Caki2 (cell line): ENCODE data around the gene BSN. TPM values are rescaled to one million over a fixed set of nuclear protein-coding genes. Genes with fewer than 3 reads are reported as not detected.

Experiments used
- DNase-seq: peaks from one replicate; pipeline ENCODE4 v3.0.0-alpha.2; 2015; ENCODE audit warnings: low read depth
- in situ Hi-C: cut with HindIII; loops from 2 replicates; pipeline ENCODE4 v1.10.0; 2016; ENCODE audit warnings: low sequenced_read_pairs, low pct_unique_long_range_greater_than_20kb, mixed read lengths
- total RNA-seq: library from RNA; depleted of rRNA; stranded (reverse); fragments of >200 nt; shearing (Covaris generic); gene quantifications from 2 replicates; pipeline ENCODE4 v1.2.3, GENCODE V29; 2014; ENCODE audit warnings: low replicate concordance

The BSN gene
- total RNA-seq, 1 experiment from 2014 or later = 0.03 TPM

DNA sequence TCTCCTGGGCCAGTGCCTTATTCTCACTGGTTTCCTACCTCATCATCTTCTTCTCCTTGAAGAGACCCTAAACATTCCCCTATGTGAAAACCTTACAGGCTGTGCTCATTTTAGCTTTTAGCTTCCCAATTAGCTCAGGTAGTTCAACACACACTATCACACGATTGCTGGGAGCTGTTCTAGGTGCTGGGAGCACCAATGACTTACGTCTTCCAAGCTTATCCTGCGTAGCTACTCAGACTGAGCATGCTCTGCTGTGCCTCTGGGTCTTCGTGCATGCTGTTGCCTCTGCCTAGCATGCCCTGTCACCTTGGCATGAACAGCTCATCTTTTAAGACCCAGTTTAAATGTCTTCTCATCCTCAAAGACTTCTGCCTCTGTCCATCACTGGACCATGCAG, 64.1 kb downstream of the BSN start:
- DNase-seq = no peak
- in situ Hi-C loops = no loop called here

- DNase-seq = no peak
- in situ Hi-C loops = no loop called here
These were observed 65.4 kb downstream of the BSN start for GRCh38 chr3:49619649-49620048.

DNA sequence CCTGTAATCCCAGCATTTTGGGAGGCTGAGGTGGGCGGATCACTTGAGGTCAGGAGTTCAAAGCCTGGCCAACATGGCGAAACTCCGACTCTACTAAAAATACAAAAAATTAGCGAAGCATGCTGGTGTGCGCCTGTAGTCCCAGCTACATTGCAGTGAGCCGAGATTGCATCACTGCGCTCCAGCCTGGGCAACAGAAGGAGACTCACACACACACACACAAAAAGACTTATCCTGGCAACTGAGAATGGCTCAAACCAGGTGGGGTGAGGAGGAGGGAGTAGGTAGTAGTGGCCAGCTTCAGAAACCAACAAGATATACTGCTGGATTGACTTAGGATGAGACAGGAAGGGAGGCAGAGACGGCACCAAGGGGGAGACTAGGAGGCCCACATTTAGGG, 66.5 kb downstream of the BSN start:
- in situ Hi-C loops = no loop called here

DNA sequence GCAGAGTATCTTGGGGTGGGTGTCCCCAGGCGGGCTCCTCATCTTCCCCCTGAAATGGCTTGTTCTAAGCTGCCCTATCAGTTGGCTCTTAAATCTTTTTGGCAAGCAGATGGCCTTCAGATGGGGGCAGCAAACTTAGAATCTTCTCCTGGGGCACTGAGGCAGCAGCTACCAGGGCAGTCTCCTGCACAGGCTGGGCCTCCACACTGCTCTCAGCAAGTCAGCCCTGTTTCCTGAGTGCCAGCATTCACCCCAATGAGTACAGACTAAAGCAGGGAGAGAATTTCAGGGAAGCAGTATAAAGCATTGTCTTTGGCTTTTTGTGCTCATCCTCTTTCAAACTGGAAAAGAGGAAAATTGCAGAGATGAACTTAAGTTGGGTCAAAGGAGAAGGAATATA, 68.8 kb downstream of the BSN start:
- no peak for DNase-seq
- in situ Hi-C loops = no loop called here

More for the DNA sequence above, 66.5 kb downstream of the BSN start:
- no peak for DNase-seq

DNA sequence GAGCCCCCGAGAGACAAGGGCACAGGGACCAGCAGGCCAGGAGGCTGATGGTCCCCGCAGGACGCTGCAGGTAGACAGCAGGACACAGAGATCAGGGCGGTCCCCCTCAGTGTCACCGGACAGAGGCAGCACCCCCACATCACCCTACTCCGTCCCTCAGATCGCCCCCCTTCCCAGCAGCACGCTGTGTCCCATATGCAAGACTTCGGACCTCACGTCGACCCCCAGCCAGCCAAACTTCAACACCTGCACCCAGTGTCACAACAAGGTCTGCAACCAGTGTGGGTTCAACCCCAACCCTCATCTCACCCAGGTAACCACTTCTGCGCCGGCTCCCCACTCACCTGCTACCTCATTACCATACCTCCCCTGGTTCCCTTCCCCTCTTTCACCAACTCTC, 70.8 kb downstream of the BSN start:
- in situ Hi-C loops = no loop called here
- DNase-seq = no peak

- in situ Hi-C loops = no loop called here
- no peak for DNase-seq
These were observed 71.9 kb downstream of the BSN start for GRCh38 chr3:49626101-49626581.

GRCh38 chr3:49626796-49627195, 72.5 kb downstream of the BSN start:
- in situ Hi-C loops = no loop called here
- no peak for DNase-seq

- no peak for DNase-seq
- in situ Hi-C loops = no loop called here
These were observed 73.4 kb downstream of the BSN start for GRCh38 chr3:49627634-49628033.

DNA sequence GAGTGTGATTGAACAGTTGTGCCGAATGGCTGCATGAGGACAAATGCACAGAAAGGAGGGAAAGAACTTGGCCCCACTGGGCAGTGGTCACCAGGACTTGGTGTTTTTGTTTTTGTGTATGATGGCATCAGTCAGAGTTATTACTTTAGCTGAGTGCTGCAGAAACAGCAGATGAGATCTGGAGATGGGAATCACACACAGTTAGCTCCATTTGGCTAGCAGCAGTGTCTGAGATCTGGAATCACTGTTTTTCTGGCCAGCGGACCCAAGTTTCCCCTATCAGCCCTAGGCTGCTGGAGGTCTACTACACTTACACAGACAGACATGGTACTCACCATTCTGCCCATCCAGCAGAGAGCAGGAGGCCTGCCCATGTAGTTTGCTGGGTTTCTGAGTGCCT, 74.0 kb downstream of the BSN start:
- in situ Hi-C loops = no loop called here
- DNase-seq = no peak

GRCh38 chr3:49629451-49629850, 75.2 kb downstream of the BSN start:
- in situ Hi-C loops = no loop called here
- DNase-seq = no peak

- DNase-seq = no peak
- in situ Hi-C loops = no loop called here
These were observed 75.6 kb downstream of the BSN start for GRCh38 chr3:49629866-49630265.

DNA sequence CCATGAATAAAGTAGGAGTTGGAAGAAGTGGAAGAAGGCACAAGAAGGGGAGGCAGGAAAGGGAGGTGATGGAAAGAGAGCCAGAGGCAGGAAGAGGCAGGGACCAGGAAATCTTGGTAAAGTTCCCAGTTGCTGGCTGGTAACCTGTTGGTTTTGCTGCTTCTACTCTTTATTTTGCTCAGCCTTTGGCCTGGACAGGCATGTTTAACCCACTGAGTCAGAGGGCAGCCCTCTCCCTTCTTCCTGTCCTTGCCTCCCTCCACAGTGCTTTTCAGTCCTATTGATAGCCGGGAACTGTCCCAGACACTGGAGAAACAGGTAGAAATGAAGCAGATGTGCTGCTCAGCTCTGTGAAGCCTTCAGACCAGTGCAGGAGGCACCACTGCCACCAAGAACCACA, 76.5 kb downstream of the BSN start:
- no peak for DNase-seq
- in situ Hi-C loops = no loop called here

GRCh38 chr3:49634736-49635135, 80.5 kb downstream of the BSN start:
- DNase-seq = no peak
- in situ Hi-C loops = no loop called here

GRCh38 chr3:49636883-49637609, 82.8 kb downstream of the BSN start:
- in situ Hi-C loops = no loop called here
- no peak for DNase-seq

GRCh38 chr3:49638445-49638844, 84.2 kb downstream of the BSN start:
- in situ Hi-C loops = no loop called here
- peak; percentile 15 for DNase-seq

- no peak for DNase-seq
- in situ Hi-C loops = no loop called here
These were observed 85.3 kb downstream of the BSN start for GRCh38 chr3:49639551-49639950.

DNA sequence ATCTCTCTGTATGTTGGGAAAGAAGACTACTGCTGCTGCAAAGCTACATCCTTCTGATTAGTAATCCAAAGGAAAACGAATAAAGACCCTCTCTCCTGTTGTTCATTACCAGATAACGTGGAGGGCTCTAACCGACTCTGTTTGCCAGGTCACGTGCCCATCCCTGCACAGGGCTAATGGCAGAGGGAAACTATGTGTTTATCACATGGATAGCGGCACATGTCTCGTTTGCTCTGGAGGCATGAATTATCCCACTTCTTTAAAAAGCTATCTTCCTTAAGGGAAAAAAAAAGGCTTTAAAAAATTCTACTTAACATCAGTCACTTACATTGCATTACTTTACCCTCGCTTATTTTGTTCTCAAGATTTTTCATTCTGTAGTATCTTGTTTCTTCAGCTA, 87.0 kb downstream of the BSN start:
- in situ Hi-C loops = no loop called here
- no peak for DNase-seq

DNA sequence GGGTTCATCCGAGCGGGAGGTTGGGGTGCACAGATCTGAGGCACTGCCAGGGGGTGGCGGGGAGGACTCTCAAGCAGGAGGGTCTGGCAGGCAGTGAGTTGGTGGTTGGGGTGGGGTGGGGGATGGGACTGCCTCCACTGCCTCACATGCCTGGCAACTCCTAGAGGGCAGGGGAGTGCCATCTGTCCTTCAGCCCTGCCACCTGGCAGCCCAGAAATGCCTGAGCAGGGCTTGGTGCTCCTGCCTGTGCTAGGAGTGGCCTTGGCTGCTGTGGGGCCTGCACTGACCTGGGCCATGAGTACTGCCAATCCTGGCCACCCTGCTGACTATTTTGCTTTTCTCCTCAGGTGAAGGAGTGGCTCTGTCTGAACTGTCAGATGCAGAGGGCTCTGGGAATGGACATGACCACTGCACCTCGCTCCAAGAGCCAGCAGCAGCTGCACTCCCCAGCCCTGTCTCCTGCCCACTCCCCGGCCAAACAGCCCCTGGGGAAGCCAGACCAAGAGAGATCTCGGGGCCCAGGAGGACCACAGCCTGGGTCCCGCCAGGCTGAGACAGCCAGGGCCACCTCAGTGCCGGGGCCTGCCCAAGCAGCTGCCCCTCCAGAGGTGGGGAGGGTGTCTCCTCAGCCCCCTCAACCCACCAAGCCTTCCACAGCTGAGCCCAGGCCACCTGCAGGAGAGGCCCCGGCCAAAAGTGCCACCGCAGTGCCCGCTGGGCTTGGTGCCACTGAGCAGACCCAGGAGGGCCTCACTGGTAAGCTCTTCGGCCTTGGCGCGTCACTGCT, 87.8 kb downstream of the BSN start:
- no peak for DNase-seq
- in situ Hi-C loops = no loop called here

DNA sequence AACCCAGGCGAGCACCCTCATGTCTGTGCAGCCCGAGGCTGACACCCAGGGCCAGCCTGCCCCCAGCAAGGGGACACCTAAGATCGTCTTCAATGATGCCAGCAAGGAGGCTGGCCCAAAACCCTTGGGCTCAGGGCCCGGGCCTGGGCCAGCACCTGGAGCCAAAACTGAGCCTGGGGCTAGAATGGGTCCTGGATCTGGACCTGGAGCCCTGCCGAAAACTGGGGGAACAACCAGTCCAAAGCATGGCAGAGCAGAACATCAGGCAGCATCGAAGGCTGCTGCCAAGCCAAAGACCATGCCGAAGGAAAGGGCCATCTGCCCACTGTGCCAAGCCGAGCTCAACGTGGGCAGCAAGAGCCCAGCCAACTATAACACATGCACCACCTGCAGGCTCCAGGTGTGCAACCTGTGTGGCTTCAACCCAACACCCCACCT, 88.5 kb downstream of the BSN start:
- in situ Hi-C loops = no loop called here
- DNase-seq = no peak

DNA sequence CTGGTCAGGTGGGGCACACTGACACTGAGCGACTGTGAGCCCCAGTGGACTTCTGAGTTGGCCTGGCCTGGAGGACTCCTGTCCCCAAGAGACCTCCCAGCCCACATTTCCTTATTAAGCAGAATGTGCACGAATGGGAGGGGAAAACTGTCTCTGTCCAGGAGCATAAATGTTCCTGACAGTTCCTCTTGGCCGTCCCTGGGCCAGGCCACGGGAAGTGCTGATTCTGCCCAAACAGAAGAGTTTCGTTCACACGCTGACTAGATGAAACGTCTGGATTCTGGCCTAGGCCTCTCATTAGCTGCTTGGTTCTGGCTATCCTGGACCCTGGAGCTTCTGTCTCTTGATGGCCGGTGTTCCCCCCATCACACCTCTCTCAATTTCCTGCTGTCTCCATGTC, 90.4 kb downstream of the BSN start:
- DNase-seq = no peak
- in situ Hi-C loops = no loop called here
